Measurements from ENCODE around the gene FOXO1. TPM values are rescaled to one million over a fixed set of nuclear protein-coding genes. Genes with fewer than 3 reads are reported as not detected.

FOXO1 gene
- total and polyA plus RNA-seq, 9 of the 15 experiments (the other 6 are each of a cell fraction or from before 2014, with no cell fraction given), result 0.04 to 0.73 (median 0.20) TPM

DNA sequence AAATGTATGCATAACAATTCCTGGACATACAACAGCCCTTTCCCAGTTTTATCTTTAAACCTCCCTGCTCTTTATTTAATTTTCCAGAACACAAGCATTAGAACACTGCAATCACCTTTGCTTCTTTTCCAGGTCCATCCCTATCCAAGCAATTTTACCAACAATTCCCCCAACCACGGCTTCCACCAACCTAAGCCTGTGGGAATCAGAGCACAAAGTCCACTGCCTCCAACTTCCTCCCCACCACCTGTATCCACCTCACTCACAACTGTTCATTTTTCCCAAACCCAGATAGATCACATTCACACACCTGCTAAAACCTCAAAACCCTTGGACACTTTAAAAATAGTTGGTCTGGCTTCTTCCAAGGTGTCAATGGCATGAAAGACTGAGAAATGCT lies 39.5 kb downstream of the FOXO1 start (continued):
- TF ChIP-seq, protein P1, sequence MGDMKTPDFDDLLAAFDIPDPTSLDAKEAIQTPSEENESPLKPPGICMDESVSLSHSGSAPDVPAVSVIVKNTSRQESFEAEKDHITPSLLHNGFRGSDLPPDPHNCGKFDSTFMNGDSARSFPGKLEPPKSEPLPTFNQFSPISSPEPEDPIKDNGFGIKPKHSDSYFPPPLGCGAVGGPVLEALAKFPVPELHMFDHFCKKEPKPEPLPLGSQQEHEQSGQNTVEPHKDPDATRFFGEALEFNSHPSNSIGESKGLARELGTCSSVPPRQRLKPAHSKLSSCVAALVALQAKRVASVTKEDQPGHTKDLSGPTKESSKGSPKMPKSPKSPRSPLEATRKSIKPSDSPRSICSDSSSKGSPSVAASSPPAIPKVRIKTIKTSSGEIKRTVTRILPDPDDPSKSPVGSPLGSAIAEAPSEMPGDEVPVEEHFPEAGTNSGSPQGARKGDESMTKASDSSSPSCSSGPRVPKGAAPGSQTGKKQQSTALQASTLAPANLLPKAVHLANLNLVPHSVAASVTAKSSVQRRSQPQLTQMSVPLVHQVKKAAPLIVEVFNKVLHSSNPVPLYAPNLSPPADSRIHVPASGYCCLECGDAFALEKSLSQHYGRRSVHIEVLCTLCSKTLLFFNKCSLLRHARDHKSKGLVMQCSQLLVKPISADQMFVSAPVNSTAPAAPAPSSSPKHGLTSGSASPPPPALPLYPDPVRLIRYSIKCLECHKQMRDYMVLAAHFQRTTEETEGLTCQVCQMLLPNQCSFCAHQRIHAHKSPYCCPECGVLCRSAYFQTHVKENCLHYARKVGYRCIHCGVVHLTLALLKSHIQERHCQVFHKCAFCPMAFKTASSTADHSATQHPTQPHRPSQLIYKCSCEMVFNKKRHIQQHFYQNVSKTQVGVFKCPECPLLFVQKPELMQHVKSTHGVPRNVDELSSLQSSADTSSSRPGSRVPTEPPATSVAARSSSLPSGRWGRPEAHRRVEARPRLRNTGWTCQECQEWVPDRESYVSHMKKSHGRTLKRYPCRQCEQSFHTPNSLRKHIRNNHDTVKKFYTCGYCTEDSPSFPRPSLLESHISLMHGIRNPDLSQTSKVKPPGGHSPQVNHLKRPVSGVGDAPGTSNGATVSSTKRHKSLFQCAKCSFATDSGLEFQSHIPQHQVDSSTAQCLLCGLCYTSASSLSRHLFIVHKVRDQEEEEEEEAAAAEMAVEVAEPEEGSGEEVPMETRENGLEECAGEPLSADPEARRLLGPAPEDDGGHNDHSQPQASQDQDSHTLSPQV (IDR thresholded peaks at IDR 0.05), result no peak
- TF ChIP-seq, protein P2, sequence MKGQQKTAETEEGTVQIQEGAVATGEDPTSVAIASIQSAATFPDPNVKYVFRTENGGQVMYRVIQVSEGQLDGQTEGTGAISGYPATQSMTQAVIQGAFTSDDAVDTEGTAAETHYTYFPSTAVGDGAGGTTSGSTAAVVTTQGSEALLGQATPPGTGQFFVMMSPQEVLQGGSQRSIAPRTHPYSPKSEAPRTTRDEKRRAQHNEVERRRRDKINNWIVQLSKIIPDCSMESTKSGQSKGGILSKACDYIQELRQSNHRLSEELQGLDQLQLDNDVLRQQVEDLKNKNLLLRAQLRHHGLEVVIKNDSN (CRISPR knock-in tag; IDR thresholded peaks at IDR 0.05), result no peak
- TF ChIP-seq ZNF140 (CRISPR knock-in tag; IDR thresholded peaks at IDR 0.05) (no peak), ZNF589 (CRISPR knock-in tag; IDR thresholded peaks at IDR 0.05; ENCODE audit: low read depth) (no peak), ZSCAN32 (CRISPR knock-in tag; IDR thresholded peaks at IDR 0.05) (no peak), NFE2 (IDR thresholded peaks at IDR 0.05; ENCODE audit: low read depth) (no peak), ZNF212 (CRISPR knock-in tag; IDR thresholded peaks at IDR 0.05) (no peak), POLR2A (conservative IDR thresholded peaks at IDR 0.05) (no peak), ZC3H11A (IDR thresholded peaks at IDR 0.05; ENCODE audit: low read depth, low read length) (no peak)
